HL-60 (cell line): Measurements from ENCODE around the gene PECR.

ENCODE experiments used
- CTCF ChIP-seq: IDR thresholded peaks from one replicate; pipeline ENCODE4 v1.5.1; 2011; ENCODE audit warnings: low read length, control low read depth, inconsistent platforms; ENCODE audit not compliant: insufficient read depth
- GABPA ChIP-seq: IDR thresholded peaks from 2 replicates; pipeline ENCODE4 v1.6.1; 2012; ENCODE audit warnings: low read depth
- POLR2AphosphoS5 ChIP-seq: IDR thresholded peaks from 2 replicates; pipeline ENCODE4 v1.6.1; 2012; ENCODE audit warnings: low read depth
- REST ChIP-seq: IDR thresholded peaks from 2 replicates; pipeline ENCODE4 v1.6.1; 2012; ENCODE audit warnings: low read depth; ENCODE audit not compliant: insufficient replicate concordance

GRCh38 chr2:216055680-216056079, 25.9 kb downstream of the PECR start:
- TF ChIP-seq CTCF: no peak
- TF ChIP-seq POLR2AphosphoS5: no peak
- TF ChIP-seq GABPA: no peak
- TF ChIP-seq REST: no peak
